GM21423 (cell line): ENCODE results near the gene DNAAF6.
A peak's percentile ranks its signal among the peaks of the same experiment; 100 is the strongest.
"Not testable (repeated sequence)": the region's sequence is repeated elsewhere in the genome, so short reads cannot be mapped to it uniquely, and the experiment has no call there.

Experiments
- ATAC-seq: cut with Tn5 transposase; IDR thresholded peaks from one replicate; pipeline ENCODE4 v1.9.1; 2021; ENCODE audit warnings: mild to moderate bottlenecking, moderate library complexity; ENCODE audit not compliant: unreplicated experiment

Gene DNAAF6

DNA sequence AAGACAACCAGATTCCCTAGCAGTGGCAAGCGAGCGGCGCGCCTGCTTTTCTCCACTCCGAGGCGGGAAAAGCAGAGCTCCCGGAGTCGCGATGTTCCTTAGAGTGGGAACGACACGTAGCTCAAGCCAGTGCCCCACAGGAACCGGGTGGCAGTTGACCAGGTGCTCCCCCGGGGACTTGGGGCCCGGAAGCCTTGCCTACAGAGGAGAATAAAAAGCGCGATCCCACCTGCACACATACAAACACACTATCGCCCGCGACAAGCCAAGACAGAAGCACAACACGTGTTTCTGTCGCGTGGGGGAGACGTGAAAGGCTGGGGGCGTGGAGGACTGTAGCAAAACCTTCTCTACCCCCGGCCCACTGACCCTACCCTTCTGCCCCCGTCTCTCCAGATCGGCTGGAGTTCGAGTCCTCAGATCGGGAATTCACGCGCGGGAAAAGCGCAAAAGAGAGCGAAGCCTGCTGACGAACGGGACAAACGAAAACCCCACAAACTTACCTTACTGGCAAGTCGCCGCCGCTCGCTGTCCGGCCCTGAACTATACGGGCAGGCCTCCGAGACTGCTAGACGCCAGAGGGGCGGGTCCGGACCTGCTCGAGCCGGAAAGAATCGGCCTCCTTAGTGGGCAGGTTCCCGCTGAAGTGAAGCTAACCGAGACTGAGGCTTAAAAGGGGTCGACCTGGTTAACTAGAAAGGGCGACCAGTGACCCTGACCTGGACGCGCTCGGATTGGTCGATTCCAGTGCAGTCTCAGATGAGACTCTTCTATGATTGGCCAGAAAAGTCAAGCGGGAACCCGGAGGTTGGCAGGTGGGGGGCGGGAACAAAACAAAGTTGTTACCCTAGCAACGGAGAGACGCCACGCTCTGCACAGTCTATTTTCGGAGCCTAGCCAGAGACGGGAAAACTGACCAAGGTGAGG, at the start of gene DNAAF6, which contains the start of gene NUP62CL:
Gene DNAAF6, plus strand, starts transcription at position 842 of the 927 bp plus-strand sequence. CDS start 6,265 bp downstream, outside the sequence.
Gene NUP62CL, minus strand, starts transcription at position 664 of the 927 bp plus-strand sequence. CDS start 31,287 bp downstream, outside the sequence.
- peak; percentile 99 for ATAC-seq

DNA sequence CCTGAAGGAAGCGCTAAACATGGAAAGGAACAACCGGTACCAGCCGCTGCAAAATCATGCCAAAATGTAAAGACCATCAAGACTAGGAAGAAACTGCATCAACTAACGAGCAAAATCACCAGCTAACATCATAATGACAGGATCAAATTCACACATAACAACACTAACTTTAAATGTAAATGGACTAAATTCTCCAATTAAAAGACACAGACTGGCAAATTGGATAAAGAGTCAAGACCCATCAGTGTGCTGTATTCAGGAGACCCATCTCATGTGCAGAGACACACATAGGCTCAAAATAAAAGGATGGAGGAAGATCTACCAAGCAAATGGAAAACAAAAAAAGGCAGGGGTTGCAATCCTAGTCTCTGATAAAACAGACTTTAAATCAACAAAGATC, 48.8 kb upstream of the DNAAF6 start:
- not testable (repeated sequence) for ATAC-seq

DNA sequence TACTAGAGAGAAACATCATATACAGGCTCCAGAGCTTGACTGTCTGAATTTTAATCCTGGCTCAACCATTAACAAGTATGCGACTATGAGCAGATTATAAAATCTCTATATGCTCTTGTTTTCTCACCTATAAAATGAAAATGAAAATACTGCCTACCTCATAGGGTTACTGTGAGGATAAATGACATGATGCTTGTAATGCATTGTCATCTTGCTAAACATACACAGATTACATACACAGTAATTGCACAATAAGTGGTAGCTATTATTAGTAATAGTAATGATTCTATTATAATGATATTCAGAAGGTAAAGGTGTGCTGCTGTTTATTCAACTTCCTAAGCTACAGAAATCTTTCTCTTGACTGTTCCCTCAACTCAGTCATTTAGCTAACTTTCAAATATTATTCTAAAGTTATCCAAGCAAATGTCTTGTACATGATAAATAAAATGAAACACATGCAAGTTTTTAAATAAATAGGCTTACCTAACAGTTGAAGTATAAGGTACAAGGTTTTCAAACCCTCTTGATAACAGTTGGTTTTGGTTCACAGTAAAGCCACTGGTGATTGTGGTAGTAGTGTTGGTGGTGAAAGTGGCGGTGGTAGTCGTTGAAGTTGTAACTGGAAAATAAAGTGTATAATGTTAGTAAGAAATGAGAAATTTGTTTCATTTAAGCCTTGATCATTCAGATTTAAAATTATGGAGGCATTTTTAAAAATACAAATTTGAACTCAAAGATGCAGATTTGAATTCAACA, 39.1 kb upstream of the DNAAF6 start:
- no peak for ATAC-seq

DNA sequence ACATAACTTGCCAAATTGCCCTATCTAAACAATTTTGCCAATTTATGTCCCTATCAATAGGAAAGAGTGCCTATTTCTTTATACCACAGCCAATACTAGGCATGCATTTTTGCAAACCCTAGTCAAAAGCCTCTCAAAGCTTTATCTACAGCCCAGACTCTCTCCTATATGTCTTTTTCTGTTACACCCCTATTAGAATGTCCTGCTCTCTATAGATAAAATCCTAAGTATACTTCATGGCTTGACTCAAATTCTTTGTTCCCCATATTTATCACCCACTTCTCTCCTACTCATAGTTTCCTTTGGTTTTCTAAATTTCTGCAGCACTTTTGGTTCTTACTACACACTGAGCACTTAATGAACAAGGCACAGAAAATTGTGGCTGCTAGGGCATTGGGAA, 38.2 kb upstream of the DNAAF6 start:
- no peak for ATAC-seq

DNA sequence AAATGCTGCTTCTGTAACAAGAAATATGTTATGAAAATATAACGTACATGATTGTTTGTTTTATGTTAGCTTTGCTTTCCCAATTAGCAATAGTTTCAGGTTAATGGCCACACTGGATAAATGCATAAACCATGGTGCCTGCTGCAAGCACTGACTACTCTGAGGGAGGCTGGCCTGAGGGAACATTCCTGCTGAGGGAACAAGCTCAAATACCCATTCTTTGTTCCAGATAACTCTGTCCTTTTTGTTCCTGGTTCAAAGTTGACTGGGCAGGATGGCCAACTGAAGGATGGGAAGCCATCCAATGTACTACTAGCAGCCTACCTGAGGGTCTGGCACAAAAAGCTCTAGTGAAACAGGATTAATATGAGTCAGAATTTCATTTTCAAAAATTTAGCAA, 37.7 kb upstream of the DNAAF6 start:
- no peak for ATAC-seq

DNA sequence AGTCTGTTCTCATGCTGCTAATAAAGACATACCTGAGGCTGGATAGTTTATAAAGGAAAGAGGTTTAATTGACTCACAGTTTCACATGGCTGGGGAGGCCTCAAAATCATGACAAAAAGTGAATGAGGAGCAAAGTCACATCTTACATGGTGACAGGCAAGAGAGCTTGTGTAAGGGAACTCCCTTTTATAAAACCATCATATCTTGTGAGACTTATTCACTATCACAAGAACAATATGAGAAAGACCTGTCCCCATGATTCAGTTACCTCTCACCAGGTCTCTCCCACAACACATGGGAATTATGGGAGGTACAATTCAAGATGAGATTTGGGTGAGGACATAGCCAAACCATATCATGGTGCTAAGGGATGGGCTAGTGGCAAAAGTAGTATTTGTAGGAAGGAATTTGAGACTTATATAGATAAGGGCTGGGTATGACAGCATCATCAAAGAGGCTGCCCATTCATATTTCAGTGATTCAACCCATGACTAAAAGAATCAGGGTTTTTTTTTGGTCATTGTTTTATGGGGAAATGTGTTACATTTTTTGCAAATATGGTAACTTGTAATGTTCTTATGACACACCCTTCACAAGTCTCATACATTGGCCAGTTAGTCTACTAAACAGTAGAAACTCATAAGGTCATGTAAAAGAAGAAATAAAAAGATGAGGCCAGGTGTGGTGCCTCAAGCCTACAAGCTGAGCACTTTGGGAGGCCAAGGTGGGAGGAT, 34.9 kb upstream of the DNAAF6 start:
- no peak for ATAC-seq

DNA sequence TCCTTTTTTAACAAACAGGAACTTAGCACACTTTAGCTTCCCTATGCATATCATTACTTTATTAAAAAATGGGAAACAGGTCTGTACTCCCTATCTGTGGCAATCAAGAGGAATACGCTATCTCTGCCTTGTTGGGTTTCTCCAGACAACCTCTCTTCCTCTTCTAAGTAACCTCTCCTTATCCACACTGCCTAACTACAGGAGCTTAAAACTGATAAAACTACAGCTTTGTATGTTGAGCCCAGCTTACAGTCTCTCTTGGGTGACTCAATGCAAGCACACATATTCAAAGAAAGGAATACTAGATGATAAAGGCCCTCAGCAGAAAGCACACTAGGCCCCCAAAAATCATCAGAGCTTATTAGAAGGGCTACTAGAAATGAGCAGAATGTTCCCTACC, 9.1 kb upstream of the DNAAF6 start:
- ATAC-seq, result no peak

DNA sequence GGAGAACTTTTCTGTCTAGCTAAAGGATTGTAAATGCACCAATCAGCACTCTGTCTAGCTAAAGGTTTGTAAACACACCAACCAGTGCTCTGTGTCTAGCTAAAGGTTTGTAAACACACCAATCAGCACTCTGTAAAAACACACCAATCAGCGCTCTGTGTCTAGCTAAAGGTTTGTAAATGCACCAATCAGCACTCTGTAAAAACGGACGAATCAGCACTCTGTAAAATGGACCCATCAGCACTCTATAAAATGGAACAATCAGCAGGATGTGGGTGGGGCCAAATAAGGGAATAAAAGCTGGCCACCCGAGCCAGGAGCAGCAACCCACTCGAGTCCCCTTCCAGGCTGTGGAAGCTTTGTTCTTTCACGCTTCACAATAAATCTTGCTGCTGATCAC, 8.3 kb upstream of the DNAAF6 start:
- not testable (repeated sequence) for ATAC-seq

DNA sequence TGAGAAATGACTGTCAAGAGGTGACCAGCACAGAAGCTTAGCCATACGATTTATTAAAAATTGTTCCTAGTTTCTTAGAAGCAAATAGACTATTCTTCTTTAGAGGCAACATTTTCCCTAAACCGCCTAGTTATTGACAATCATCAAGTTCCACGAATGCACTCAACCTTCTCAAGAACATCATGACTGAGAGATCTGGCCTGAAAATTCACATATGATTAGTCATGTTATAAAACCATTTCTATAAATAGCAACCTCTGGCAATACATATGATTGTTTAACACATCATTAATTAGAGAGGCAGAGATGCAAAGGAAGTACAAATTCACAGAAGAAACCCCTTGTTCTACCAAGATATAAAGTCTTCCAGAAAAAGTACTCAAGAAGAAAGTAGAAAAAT, 6.9 kb upstream of the DNAAF6 start:
- ATAC-seq, result no peak

DNA sequence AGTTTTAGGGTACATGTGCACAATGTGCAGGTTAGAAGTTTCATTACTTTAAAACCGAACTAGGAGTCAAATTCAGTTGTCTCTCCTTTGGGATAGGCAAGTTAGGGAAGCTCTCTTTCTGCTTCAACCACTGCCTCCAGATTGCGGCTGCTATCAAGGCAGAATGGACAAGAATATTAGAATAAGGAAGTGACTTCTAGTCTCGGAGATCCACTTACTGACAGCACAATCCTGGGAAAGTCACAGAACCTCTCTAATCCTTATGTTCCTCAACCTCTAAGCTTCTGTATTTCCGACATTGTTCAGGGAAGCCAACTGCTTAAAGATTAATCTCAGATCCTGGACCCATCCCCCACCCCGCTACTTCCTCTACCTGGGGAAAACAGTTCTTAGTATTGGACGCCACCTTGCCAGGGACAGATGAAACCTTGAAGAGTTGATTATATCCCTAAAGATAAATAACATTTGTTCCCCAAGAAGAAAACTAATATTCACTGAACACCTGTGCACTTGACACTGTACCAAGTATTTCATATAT, 2.3 kb upstream of the DNAAF6 start:
- ATAC-seq, result no peak

DNA sequence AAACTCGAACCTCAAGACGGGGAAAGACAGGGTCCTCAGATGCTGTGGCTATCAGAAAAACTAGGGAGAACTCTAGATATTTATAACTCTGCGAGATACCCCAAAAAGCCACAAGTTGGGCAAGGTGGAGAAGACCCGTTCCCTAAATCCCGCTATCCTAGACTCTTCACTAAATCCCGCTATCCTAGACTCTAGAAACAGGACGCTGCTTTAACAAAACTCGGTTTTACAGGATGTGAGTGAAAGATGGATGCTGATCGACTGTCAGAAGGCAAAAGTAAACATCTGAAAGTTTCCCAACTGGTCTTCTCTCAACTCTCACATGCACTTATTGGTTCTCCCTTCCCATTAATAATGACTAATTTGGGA, 270 bp downstream of the DNAAF6 start:
- no peak for ATAC-seq

DNA sequence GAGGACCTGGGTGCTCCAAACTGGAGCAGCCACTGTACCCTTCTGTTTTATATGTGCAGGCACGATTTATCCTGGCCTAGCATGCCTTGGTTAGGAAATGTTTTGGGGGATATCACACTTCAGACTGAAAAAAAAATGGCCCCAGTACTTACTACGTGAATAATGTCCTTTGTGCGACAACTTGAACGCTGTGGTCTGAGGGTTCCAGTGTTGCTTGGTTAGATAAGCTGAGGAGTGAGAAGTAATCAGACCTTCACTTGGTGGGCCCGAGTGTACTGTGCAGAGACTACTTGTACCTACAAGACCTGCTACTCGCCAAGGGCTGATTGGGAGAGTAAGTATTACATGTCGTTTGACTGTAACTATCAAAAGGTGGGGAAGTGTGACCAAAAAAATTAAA, 678 bp downstream of the DNAAF6 start:
- ATAC-seq, result no peak

DNA sequence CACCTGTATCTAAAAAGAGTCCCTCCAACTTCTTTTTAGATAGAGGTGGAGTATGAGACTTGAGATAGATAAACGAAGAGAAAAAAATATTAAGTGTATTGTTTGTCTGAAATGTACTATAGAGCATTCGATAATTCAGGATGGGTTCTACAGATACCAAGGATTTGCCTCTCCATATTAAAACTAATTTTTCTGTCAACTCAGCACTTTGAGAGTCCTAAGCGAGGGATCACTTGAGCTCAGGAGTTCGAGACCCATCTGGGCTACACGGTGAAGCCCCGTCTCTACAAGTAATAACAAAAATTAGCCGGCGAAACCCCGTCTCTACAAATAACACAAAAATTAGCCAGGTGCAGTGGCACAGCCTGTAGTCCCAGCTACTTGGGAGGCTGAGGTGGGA, 1.5 kb downstream of the DNAAF6 start:
- ATAC-seq, result no peak

DNA sequence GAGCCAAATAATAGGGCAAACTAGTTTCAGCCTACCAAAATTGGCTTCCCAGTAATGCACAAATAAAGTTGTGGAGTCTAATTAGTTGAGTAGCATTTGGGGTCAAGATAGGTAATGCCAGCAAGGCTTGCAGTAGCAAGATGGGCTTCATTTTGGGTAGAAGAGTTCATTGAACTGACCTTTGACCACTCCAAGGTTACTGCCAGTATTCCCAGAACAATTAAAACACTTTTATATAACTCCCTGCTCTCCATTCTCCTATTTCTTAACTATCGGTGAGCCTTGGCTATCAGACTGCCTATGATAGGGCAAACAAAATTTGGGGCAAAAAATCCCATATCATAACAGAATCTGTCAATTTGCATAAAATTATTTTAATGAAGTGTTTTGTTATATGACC, 7.1 kb downstream of the DNAAF6 start:
- no peak for ATAC-seq

DNA sequence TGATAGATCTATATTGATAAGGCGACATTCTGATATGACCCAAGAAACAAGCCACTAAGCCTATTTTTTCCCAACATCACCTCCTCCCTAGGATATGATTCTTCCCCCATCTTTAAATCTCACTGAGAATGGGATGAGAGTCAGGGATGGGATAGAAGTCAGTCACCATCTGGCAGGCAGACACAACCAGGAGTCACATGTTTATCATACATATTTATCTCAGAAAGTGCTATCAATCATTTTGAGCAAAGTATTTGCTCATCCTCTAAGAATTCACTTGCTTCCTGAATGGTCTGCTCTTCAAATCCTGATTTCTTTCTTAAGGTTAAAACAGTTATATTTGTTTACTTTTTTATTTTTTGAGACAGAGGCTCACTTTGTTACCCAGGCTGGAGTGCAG, 20.3 kb downstream of the DNAAF6 start:
- ATAC-seq, result no peak

DNA sequence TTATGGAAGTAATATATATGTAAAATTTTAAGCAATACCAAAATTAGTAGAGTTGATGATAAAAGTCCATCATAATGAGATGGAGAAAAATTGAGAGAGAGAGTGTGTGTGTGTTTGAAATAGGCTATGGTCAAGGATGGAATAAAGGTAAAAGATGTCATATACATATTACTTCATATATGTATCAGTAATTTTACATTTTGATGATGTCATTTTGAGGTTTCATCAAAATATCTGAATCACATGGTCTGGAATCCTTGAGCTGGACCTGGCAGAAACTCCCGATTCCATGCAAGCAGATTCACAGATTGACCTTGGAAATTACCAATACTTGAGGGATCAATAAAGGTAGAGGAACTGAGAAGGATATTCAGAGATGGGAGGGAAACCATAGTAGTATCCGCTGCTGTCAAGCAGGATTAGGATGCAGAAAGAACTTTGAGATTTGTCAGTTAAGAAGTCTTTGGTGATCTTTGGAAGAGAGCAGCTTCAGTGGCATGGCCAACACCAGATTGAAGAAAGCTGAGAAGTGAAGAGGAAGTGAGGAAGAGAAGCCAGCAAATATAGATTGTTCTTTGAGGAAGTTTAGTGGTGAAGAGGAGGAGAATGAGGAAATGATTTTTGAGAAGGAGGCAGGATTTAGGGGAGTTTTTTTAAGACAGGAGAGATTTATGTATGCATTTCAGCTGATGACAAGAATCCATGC, 21.5 kb downstream of the DNAAF6 start:
- ATAC-seq, result no peak

DNA sequence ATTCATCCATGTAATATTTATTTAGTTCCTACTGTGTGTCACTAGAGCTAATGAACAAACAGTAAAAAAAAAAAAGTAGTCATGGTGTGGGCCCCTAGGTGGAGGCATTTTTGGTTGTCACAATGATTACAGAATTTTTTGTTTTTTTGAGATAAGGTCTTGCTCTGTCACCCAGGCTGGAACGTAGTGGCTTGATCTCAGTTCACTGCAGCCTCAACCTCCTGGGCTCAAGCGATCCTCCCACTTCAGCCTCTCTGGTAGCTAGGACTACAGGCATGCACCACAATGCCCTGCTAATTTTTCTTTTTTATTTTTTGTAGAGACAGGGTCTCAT, 22.0 kb downstream of the DNAAF6 start:
- no peak for ATAC-seq

DNA sequence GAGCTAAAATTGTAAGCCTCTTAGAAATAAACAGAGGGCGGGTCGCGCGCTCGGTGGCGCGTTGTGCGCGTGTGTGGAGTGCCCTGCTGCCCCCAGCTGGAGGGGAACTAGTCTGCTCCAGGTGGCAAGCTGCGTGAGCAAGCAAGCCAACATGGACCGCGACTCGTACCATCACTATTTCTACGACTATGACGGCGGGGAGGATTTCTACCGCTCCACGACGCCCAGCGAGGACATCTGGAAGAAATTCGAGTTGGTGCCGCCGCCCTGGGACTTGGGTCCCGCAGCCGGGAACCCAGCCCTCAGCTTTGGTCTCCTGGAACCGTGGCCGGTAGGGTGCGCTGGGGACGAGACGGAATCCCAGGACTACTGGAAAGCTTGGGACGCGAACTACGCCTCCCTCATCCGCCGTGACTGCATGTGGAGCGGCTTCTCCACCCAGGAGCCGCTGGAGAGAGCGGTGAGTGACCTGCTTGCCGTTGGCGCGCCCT, 66.1 kb downstream of the DNAAF6 start:
- no peak for ATAC-seq

DNA sequence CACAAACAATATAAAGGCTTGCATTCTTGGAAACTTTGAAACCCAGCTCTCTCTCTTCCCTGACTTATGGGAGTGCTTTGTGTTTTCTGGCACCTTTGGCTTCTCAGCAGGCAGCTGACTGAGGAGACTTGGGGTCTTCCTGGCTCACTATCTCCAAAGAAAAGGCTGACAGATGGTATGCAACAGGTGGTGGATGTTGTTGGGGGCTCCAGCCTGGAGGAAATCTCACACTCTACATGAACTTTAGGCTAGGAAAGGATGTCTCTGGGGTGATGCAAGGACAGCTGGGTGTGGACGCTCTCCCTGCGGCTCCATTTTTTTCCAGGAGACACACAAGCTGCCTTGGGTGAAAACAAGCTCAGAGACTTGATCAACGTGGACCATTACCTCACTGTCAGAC, 67.4 kb downstream of the DNAAF6 start:
- no peak for ATAC-seq

DNA sequence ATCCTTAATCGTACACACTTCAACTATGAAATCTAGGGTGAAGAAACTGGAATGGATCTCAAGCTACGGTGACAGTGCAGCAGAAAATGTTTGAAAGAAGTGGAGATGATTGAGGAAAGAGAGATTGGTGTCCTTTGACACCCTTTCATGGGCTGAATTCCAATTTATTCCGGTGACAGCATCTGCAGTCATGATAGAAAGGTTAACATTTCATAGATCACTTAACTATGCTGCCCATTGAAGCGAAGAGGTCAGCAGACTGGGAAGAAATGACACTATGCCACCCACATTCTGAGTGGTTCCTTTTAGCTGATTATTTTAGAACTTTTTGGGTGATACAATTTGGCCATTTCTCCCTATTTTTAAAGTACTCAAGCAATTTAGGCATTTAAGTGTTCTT, 82.3 kb downstream of the DNAAF6 start:
- ATAC-seq, result no peak
